Panc1 (cell line): ENCODE results near the gene UGDH. TPM values are rescaled to one million over a fixed set of nuclear protein-coding genes. Genes with fewer than 3 reads are reported as not detected.

ENCODE experiments used
- ATAC-seq: fragments of 200-7000 bp; cut with Tn5 transposase; 2 replicates; pipeline ENCODE4 v1.9.1; 2020; ENCODE audit warnings: mild to moderate bottlenecking, moderate library complexity
- BruUV-seq: library from RNA; stranded (reverse); fragments of 400-500 nt; replicated peaks from 2 replicates; lab custom pipeline; 2021; lab: Mats Ljungman, UMichigan
- CTCF ChIA-PET: fragments of 300-600 bp; sonication (Branson Sonifier 250); formaldehyde crosslinking; loops from one replicate; lab custom pipeline; 2022; ENCODE audit warnings: antibody characterized with exemption; lab: Charles Lee
- POLR2A ChIA-PET: fragments of 300-600 bp; sonication (Branson Sonifier 250); formaldehyde crosslinking; loops from one replicate; lab custom pipeline; 2022; ENCODE audit warnings: antibody characterized with exemption; lab: Charles Lee
- DNase-seq: peaks from one replicate; pipeline ENCODE4 v3.0.0-alpha.2; 2010; ENCODE audit warnings: low read depth, low spot score
- H3K27ac ChIP-seq: 2 replicates; pipeline ENCODE4 v1.5.1; 2011; ENCODE audit warnings: mild to moderate bottlenecking, low read length, inconsistent platforms
- H3K27me3 ChIP-seq: fragments of 200-500 bp; sonication (Bioruptor generic); 2 replicates; pipeline ENCODE4 v1.6.0; 2014; ENCODE audit warnings: low read length, inconsistent platforms; ENCODE audit not compliant: control insufficient read depth, insufficient read depth
- H3K36me3 ChIP-seq: fragments of 200-500 bp; sonication (Bioruptor generic); 2 replicates; pipeline ENCODE4 v1.5.1; 2014; ENCODE audit warnings: inconsistent platforms, mild to moderate bottlenecking, low read length, moderate library complexity; ENCODE audit not compliant: control insufficient read depth, insufficient read depth
- H3K4me1 ChIP-seq: 2 replicates; pipeline ENCODE4 v1.5.1; 2011; ENCODE audit warnings: inconsistent platforms, mild to moderate bottlenecking, low read length, moderate library complexity; ENCODE audit not compliant: control insufficient read depth, insufficient read depth
- H3K4me3 ChIP-seq, 2 experiments: 2 replicates each; pipeline ENCODE4 v1.5.1; 2011 to 2012; ENCODE audit warnings: low read depth in 2 of 2, low read length in 2 of 2, mild to moderate bottlenecking in 2 of 2, inconsistent platforms in 1 of 2, moderate library complexity in 1 of 2
- H3K9me3 ChIP-seq: fragments of 200-500 bp; sonication (Bioruptor generic); 2 replicates; pipeline ENCODE4 v1.5.1; 2014; ENCODE audit warnings: low read depth, mild to moderate bottlenecking, inconsistent platforms, low read length, moderate library complexity; ENCODE audit not compliant: control insufficient read depth, insufficient read depth
- POLR2AphosphoS5 ChIP-seq: IDR thresholded peaks from 2 replicates; pipeline ENCODE4 v1.6.1; 2012; ENCODE audit warnings: mild to moderate bottlenecking, low read depth, low read length, moderate library complexity
- SIN3A ChIP-seq: IDR thresholded peaks from 2 replicates; pipeline ENCODE4 v1.6.1; 2012; ENCODE audit warnings: low read depth, mild to moderate bottlenecking, low read length, moderate library complexity, borderline replicate concordance; ENCODE audit not compliant: insufficient read depth
- TCF7L2 ChIP-seq: IDR thresholded peaks from 2 replicates; pipeline ENCODE4 v1.6.1; 2011; ENCODE audit warnings: mild to moderate bottlenecking, low read depth, low read length, inconsistent platforms
- in situ Hi-C: cut with HindIII; loops from 2 replicates; pipeline ENCODE4 v1.10.0; 2016; ENCODE audit warnings: low sequenced_read_pairs, low pct_unique_long_range_greater_than_20kb
- intact Hi-C: fragments of 100-400 bp; cut with micrococcal nuclease; formaldehyde crosslinking; loops from one replicate; pipeline ENCODE4 v1.10.0; 2022; ENCODE audit not compliant: unreplicated experiment
- total RNA-seq: library from RNA; stranded (reverse); gene quantifications from one replicate; pipeline ENCODE4 v1.2.1, GENCODE V29; 2021; ENCODE audit not compliant: unreplicated experiment
- TF ChIP-seq, protein P1 (sequence below): fragments of 450-650 bp; IDR thresholded peaks from 2 replicates; pipeline ENCODE4 v1.5.1; 2017; ENCODE audit warnings: mild to moderate bottlenecking
- TF ChIP-seq, protein P2 (sequence below), 2 experiments: IDR thresholded peaks; 2 replicates each; pipeline ENCODE4 v1.6.1; 2011 to 2012; ENCODE audit warnings: low read depth in 2 of 2, control low read depth in 1 of 2, low read length in 1 of 2, mild to moderate bottlenecking in 1 of 2, moderate library complexity in 1 of 2; ENCODE audit not compliant: insufficient read depth in 1 of 2

Gene UGDH
- total RNA-seq, 1 experiment from 2014 or later, result 373 TPM

GRCh38 chr4:39502019-39502663 lies 25.1 kb downstream of the UGDH start:
- no peak for DNase-seq
- no peak for ATAC-seq
- TF ChIP-seq TCF7L2 (no peak), POLR2AphosphoS5 (no peak), SIN3A (no peak)
- TF ChIP-seq, protein P1, sequence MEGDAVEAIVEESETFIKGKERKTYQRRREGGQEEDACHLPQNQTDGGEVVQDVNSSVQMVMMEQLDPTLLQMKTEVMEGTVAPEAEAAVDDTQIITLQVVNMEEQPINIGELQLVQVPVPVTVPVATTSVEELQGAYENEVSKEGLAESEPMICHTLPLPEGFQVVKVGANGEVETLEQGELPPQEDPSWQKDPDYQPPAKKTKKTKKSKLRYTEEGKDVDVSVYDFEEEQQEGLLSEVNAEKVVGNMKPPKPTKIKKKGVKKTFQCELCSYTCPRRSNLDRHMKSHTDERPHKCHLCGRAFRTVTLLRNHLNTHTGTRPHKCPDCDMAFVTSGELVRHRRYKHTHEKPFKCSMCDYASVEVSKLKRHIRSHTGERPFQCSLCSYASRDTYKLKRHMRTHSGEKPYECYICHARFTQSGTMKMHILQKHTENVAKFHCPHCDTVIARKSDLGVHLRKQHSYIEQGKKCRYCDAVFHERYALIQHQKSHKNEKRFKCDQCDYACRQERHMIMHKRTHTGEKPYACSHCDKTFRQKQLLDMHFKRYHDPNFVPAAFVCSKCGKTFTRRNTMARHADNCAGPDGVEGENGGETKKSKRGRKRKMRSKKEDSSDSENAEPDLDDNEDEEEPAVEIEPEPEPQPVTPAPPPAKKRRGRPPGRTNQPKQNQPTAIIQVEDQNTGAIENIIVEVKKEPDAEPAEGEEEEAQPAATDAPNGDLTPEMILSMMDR, result no peak
- TF ChIP-seq, protein P2, sequence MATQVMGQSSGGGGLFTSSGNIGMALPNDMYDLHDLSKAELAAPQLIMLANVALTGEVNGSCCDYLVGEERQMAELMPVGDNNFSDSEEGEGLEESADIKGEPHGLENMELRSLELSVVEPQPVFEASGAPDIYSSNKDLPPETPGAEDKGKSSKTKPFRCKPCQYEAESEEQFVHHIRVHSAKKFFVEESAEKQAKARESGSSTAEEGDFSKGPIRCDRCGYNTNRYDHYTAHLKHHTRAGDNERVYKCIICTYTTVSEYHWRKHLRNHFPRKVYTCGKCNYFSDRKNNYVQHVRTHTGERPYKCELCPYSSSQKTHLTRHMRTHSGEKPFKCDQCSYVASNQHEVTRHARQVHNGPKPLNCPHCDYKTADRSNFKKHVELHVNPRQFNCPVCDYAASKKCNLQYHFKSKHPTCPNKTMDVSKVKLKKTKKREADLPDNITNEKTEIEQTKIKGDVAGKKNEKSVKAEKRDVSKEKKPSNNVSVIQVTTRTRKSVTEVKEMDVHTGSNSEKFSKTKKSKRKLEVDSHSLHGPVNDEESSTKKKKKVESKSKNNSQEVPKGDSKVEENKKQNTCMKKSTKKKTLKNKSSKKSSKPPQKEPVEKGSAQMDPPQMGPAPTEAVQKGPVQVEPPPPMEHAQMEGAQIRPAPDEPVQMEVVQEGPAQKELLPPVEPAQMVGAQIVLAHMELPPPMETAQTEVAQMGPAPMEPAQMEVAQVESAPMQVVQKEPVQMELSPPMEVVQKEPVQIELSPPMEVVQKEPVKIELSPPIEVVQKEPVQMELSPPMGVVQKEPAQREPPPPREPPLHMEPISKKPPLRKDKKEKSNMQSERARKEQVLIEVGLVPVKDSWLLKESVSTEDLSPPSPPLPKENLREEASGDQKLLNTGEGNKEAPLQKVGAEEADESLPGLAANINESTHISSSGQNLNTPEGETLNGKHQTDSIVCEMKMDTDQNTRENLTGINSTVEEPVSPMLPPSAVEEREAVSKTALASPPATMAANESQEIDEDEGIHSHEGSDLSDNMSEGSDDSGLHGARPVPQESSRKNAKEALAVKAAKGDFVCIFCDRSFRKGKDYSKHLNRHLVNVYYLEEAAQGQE (IDR thresholded peaks at IDR 0.05; ENCODE audit: insufficient read depth in 1 of 2, low read depth in 2 of 2, low read length in 1 of 2), result no peak
- intact Hi-C loops, result no loop called here
- no peaks in the 10 kb centered on the region for H3K9me3 ChIP-seq
- in situ Hi-C loops, result no loop called here
- H3K4me1 ChIP-seq, result peaks cover 7% of the 10 kb centered on the region; the same call in 1 of the 2 replicates
- BruUV-seq, result no TSS peak
- no peaks in the 10 kb centered on the region for H3K27me3 ChIP-seq
- peaks cover 53% of the 10 kb centered on the region for H3K36me3 ChIP-seq
- H3K27ac ChIP-seq, result no peak overlapping the region
- no peak overlapping the region for H3K4me3 ChIP-seq
- CTCF ChIA-PET, result no interaction called here
- POLR2A ChIA-PET, result no interaction called here

GRCh38 chr4:39498727-39499020 lies 28.6 kb downstream of the UGDH start:
- Histone ChIP-seq H3K27ac (no peak overlapping the region), H3K9me3 (no peaks in the 10 kb centered on the region), H3K4me3 (no peak overlapping the region), H3K27me3 (no peaks in the 10 kb centered on the region), H3K4me1 (peaks cover 7% of the 10 kb centered on the region; the same call in 1 of the 2 replicates), H3K36me3 (peaks cover 28% of the 10 kb centered on the region)
- CTCF ChIA-PET, result no interaction called here
- no peak for DNase-seq
- ATAC-seq, result no peak
- POLR2A ChIA-PET, result no interaction called here
- TF ChIP-seq, protein P2 (IDR thresholded peaks at IDR 0.05; ENCODE audit: insufficient read depth in 1 of 2, low read depth in 2 of 2, low read length in 1 of 2), result no peak
- TF ChIP-seq POLR2AphosphoS5 (no peak), SIN3A (no peak)
- BruUV-seq, result no TSS peak
- in situ Hi-C loops (no loop called here), intact Hi-C loops (no loop called here)
